ENCODE data around the gene GMEB2. TPM values are rescaled to one million over a fixed set of nuclear protein-coding genes. Genes with fewer than 3 reads are reported as not detected.

Gene GMEB2
- polyA plus RNA-seq, 1 experiment, result 7.4 TPM

DNA sequence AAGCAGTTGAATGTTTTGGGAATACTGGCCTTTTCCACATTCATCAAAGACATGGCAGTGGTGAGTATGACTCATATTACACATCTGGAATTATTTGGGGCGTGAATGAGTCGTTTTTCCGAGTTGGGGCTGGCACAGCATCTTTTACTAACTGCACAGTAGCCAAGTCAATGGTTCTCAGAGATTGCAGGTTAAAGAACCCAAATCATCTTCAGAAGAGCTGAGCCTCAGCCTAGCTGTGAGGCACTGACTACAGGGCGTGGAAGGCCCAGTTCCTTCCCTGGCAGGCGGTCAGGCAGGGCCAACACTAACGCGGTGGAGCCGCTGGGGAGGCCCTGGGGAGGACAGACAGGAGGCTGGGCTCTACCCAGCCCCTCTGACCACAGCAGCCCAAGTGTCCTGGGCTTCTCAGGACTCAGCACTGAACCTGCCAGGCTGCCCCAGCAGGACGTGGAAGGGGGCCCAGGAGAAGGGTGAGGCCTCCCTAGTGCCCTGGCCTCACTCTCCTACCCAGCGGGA, 32.8 kb downstream of the GMEB2 start:
- peak; percentile 31 for DNase-seq (ENCODE audit: low read depth)
- Histone ChIP-seq H3K27me3 (ENCODE audit: control insufficient read depth, insufficient read depth, low read length) (no peaks in the 10 kb centered on the region), H3K4me3 (ENCODE audit: low read depth, low read length) (no peak overlapping the region), H3K36me3 (ENCODE audit: control insufficient read depth, insufficient read depth, low read length) (peaks cover 31% of the 10 kb centered on the region)
- TF ChIP-seq, protein P1, sequence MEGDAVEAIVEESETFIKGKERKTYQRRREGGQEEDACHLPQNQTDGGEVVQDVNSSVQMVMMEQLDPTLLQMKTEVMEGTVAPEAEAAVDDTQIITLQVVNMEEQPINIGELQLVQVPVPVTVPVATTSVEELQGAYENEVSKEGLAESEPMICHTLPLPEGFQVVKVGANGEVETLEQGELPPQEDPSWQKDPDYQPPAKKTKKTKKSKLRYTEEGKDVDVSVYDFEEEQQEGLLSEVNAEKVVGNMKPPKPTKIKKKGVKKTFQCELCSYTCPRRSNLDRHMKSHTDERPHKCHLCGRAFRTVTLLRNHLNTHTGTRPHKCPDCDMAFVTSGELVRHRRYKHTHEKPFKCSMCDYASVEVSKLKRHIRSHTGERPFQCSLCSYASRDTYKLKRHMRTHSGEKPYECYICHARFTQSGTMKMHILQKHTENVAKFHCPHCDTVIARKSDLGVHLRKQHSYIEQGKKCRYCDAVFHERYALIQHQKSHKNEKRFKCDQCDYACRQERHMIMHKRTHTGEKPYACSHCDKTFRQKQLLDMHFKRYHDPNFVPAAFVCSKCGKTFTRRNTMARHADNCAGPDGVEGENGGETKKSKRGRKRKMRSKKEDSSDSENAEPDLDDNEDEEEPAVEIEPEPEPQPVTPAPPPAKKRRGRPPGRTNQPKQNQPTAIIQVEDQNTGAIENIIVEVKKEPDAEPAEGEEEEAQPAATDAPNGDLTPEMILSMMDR (IDR thresholded peaks at IDR 0.05; ENCODE audit: insufficient read depth, low read depth, low read length), result no peak
- POLR2A ChIA-PET, result no interaction called here
- CTCF ChIA-PET, result interaction anchor here (1.0 kb wide), 1 partner anchor 23 kb away, joined by 5 read pairs; no protein-coding TSS in a partner anchor

GRCh38 chr20:63592661-63593060, 34.2 kb downstream of the GMEB2 start:
- POLR2A ChIA-PET, result no interaction called here
- H3K36me3 ChIP-seq (ENCODE audit: control insufficient read depth, insufficient read depth, low read length), result peaks cover 28% of the 10 kb centered on the region
- no peak for DNase-seq (ENCODE audit: low read depth)
- TF ChIP-seq, protein P1 (IDR thresholded peaks at IDR 0.05; ENCODE audit: insufficient read depth, low read depth, low read length), result no peak
- H3K27me3 ChIP-seq (ENCODE audit: control insufficient read depth, insufficient read depth, low read length), result no peaks in the 10 kb centered on the region
- CTCF ChIA-PET, result interaction anchor here (0.6 kb wide), 1 partner anchor 192 kb away, joined by 3 read pairs; no protein-coding TSS in a partner anchor
- no peak overlapping the region for H3K4me3 ChIP-seq (ENCODE audit: low read depth, low read length)

DNA sequence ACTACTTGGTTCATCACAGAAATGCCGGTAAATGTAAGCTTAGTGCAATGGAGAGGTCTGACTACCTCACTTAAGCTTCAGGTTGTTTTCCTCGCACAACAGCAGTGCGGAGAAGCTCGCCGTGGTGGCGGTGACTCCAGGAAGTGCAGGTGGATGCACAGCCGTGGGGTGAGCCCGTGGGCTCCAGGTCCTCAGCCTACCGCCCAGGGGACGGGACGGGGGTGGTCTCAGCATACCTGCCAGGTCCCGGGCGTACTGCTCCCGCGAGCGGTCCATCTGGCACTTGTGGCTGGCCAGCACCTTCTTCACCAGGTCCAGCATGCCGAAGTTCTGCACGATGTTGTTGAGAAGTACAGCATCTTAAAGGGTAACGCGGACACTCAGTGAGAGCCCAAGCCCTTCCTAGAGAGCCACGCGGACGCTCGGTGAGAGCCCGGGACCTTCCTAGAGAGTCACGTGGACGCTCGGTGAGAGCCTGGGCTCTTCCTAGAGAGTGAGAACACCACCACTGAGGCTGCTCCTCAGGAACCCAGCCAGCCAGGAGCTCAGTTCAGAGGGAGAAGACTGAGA, 35.0 kb downstream of the GMEB2 start:
- Histone ChIP-seq H3K4me3 (ENCODE audit: low read depth, low read length) (no peak overlapping the region), H3K27me3 (ENCODE audit: control insufficient read depth, insufficient read depth, low read length) (no peaks in the 10 kb centered on the region), H3K36me3 (ENCODE audit: control insufficient read depth, insufficient read depth, low read length) (peaks cover 27% of the 10 kb centered on the region)
- POLR2A ChIA-PET, result no interaction called here
- DNase-seq (ENCODE audit: low read depth), result no peak
- CTCF ChIA-PET, result interaction anchor here (0.6 kb wide), 1 partner anchor 192 kb away, joined by 3 read pairs; no protein-coding TSS in a partner anchor
- TF ChIP-seq, protein P1 (IDR thresholded peaks at IDR 0.05; ENCODE audit: insufficient read depth, low read depth, low read length), result no peak

DNA sequence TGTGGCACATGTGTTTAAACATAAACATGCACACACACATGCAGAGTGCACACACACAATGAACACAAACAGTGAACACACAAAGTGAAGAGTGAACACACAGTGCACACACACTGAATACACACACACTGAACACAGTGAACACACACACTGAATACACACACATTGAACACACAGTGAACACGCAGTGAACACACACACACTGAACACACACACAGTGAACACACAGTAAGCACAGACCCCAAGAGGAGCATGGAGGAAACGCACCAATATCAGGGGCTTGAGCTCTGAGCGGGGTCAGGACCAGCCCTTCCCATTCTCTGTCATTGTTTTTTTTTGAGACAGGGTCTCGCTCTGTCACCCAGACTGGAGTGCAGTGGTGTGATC, 35.8 kb downstream of the GMEB2 start:
- no peak for DNase-seq (ENCODE audit: low read depth)
- POLR2A ChIA-PET, result no interaction called here
- CTCF ChIA-PET, result no interaction called here
- peaks cover 26% of the 10 kb centered on the region for H3K36me3 ChIP-seq (ENCODE audit: control insufficient read depth, insufficient read depth, low read length)
- no peak overlapping the region for H3K4me3 ChIP-seq (ENCODE audit: low read depth, low read length)
- no peaks in the 10 kb centered on the region for H3K27me3 ChIP-seq (ENCODE audit: control insufficient read depth, insufficient read depth, low read length)
- TF ChIP-seq, protein P1 (IDR thresholded peaks at IDR 0.05; ENCODE audit: insufficient read depth, low read depth, low read length), result no peak

DNA sequence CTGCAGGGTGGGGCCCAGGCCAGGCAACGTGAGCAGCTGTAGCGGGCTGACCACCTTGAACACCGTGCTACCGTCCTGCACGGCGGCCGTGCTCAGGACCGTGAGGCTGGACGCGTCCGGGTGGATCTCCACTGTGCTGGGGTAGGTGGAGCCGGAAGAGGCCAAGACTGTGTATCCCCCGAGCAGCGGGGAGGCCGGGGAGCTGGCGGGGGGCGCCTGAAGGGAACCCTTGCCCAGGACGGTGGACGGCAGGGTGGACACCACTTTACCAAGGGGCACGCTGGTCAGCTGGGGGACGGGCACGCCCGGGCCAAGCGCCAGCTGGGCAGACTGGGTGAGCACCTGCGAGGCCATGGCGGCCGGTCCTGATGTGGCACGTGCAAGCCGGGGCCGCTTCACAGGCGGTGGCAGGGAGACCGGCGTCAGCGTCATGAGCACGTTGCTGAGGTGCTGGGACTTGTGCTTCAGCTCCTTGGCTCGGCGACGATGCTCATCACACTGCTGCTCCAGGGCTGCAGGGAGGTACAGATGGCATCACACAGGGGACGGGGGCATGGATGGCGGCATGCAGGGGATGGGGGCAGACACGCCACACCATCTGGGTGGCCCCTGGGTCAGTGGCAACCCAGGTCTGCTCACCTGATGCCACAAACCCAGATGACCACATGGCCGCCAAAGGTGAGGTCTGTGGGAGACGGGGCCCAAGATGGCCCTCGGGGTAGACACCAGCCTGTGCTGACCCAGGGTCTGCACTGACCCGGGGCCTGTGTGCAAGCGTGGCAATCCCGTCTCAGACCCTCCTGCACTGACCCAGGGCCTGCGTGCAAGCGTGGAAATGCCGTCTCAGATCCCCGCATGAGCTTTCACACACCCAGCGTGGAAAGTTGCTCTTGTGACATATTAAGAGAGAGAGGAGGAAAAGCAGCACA, 36.4 kb downstream of the GMEB2 start:
- ChIA-PET POLR2A (no interaction called here), CTCF (no interaction called here)
- TF ChIP-seq, protein P1 (IDR thresholded peaks at IDR 0.05; ENCODE audit: insufficient read depth, low read depth, low read length), result no peak
- DNase-seq (ENCODE audit: low read depth), result no peak
- Histone ChIP-seq H3K36me3 (ENCODE audit: control insufficient read depth, insufficient read depth, low read length) (peaks cover 22% of the 10 kb centered on the region), H3K4me3 (ENCODE audit: low read depth, low read length) (no peak overlapping the region), H3K27me3 (ENCODE audit: control insufficient read depth, insufficient read depth, low read length) (no peaks in the 10 kb centered on the region)

All from BJ (cell line).